Activated T-cell treated with anti-CD3 and anti-CD28 coated beads for 4 hours (primary cell): Measurements from ENCODE around the gene PRPSAP1.

ENCODE experiments used
- DNase-seq: peaks from one replicate; pipeline ENCODE4 v3.0.0-alpha.2; 2020

Gene PRPSAP1

DNA sequence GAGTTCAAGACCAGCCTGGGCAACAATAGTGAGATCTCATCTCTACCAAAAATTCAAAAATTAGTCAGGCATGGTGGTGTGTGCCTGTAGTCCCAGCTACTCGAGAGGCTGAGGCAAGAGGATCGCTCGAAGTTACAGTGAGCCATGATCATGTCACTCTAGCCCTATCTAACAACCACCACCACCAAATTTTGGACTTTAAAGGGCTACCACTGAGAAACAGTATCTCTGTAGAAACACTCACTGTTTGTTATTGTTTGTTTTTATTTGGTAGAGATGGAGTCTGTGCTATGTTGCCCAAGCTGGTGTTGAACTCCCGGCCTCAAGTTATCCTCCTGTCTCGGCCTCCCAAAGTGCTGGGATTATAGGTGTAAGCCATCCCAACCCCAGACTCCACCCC is 89.8 kb downstream of the PRPSAP1 start:
- DNase-seq = no peak

GRCh38 chr17:76262732-76263344 is 90.9 kb downstream of the PRPSAP1 start:
- no peak for DNase-seq

- no peak for DNase-seq
Observed at GRCh38 chr17:76261421-76262215, 92.1 kb downstream of the PRPSAP1 start.

DNA sequence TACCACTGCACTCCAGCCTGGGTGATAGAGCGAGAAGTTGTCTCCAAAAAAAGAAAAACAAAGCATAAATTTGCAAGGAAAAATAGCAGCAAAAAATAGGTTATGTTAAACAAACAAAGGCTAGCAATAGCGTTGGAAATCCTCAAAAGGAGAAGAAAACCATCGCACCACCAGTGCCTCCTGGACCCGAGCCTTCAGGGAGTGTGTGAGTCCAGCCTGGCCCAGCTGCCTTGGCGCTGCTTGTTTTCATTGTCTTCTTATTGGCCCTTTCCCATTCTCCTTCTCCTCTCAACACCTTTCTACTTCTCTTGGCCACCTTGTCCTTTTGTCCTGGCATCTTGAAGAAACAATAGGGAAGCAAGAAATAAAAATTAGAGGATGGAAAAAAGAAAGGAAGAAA is 93.0 kb downstream of the PRPSAP1 start:
- no peak for DNase-seq

DNA sequence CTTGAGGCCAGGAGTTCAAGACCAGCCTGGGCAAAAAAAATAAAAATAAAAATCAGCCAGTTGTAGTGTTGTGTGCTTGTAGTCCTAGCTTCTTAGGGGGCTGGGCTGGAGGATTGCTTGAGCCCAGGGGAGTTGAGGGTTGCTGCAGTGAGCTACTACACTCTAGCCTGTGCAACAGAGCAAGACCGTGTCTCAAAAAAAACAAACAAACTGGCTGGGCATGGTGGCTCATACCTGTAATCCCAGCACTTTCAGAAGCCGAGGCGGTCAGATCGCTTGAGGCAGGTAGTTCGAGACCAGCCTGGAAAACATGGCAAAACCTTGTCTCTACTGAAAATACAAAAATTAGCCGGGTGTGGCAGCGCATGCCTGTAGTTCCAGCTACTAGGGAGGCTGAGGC is 93.5 kb downstream of the PRPSAP1 start:
- DNase-seq = no peak
